Adipose tissue (tissue), 3 donors: ENCODE data around the gene KCNIP2. TPM values are rescaled to one million over a fixed set of nuclear protein-coding genes. Genes with fewer than 3 reads are reported as not detected.

Source experiments
- H3K27ac ChIP-seq: one replicate; pipeline ENCODE4 v1.5.1; 2013; ENCODE audit warnings: low read depth, low read length
- WGBS, 3 donors: extraction: QIAGEN DNeasy Blood & Tissue Kit; methylation state at CpG; one replicate each; pipeline ENCODE4 v1.1.7; 2013; 5-methylcytosine and 5-hydroxymethylcytosine counted together
- polyA plus RNA-seq, 3 donors: library from polyadenylated mRNA; stranded (reverse); fragments of 200-250 nt; gene quantifications; one replicate each; pipeline ENCODE4 v1.2.3, GENCODE V29; 2013
- donor health status: healthy with polysubstance abuse.
- donor health status: Bipolar disorder and iron deficiency.
- donor health status: healthy.

KCNIP2 gene
- polyA plus RNA-seq, 3 donors = 12.0 to 219 (median 42.7) TPM

GRCh38 chr10:101831169-101831811 is 12.3 kb downstream of the KCNIP2 start:
- no peak overlapping the region for H3K27ac ChIP-seq
- WGBS, 3 donors = 53 to 60% (median 60%) methylated on average over 9 of the region's 9 CpGs

GRCh38 chr10:101830322-101831168 is 13.1 kb downstream of the KCNIP2 start:
- no peak overlapping the region for H3K27ac ChIP-seq
- WGBS, 3 donors = 1 to 2% (median 2%) methylated on average over 55 to 56 of the region's 56 CpGs

- no peak overlapping the region for H3K27ac ChIP-seq
- 7 to 11% (median 10%) methylated on average over 25 to 31 of the region's 31 CpGs for WGBS, 3 donors
Observed at GRCh38 chr10:101829561-101830315, 13.9 kb downstream of the KCNIP2 start.

GRCh38 chr10:101828766-101829551 is 14.6 kb downstream of the KCNIP2 start:
- WGBS, 3 donors = 52 to 64% (median 58%) methylated on average over 39 of the region's 39 CpGs

GRCh38 chr10:101827919-101828600 is 15.5 kb downstream of the KCNIP2 start:
- no peak overlapping the region for H3K27ac ChIP-seq

More at GRCh38 chr10:101828766-101829551, 14.6 kb downstream of the KCNIP2 start:
- H3K27ac ChIP-seq = no peak overlapping the region

GRCh38 chr10:101826852-101827434 is 16.7 kb downstream of the KCNIP2 start:
- no peak overlapping the region for H3K27ac ChIP-seq
- WGBS, 3 donors = 93 to 94% (median 93%) methylated on average over 5 of the region's 5 CpGs

More at GRCh38 chr10:101827919-101828600, 15.5 kb downstream of the KCNIP2 start:
- WGBS, 3 donors = 90 to 96% (median 93%) methylated on average over 10 of the region's 10 CpGs

GRCh38 chr10:101824736-101825135 is 18.9 kb downstream of the KCNIP2 start:
- H3K27ac ChIP-seq = no peak overlapping the region
- WGBS, 3 donors = 51 to 91% (median 90%) methylated on average over 2 of the region's 2 CpGs

- no peak overlapping the region for H3K27ac ChIP-seq
- 28 to 30% (median 28%) methylated on average over 14 of the region's 14 CpGs for WGBS, 3 donors
Observed at GRCh38 chr10:101818872-101819633, 24.5 kb downstream of the KCNIP2 start.

- WGBS, 3 donors = 0% methylated on average over 46 to 47 of the region's 47 CpGs
- H3K27ac ChIP-seq = peak within 1 kb of the TSS; percentile 4
Observed at GRCh38 chr10:101818119-101818871, 25.3 kb downstream of the KCNIP2 start, which contains the start of gene OGA. OGA (minus strand) TSS chr10:101818444; CDS start chr10:101818022, 422 bp downstream.

- WGBS, 3 donors = 0 to 1% (median 1%) methylated on average over 40 to 44 of the region's 44 CpGs
- peak overlapping the region; percentile 4 for H3K27ac ChIP-seq
Observed at GRCh38 chr10:101817337-101818118, 26.1 kb downstream of the KCNIP2 start.

- no peak overlapping the region for H3K27ac ChIP-seq
- 1% methylated on average over 14 of the region's 14 CpGs for WGBS, 3 donors
Observed at GRCh38 chr10:101816913-101817336, 26.7 kb downstream of the KCNIP2 start.

GRCh38 chr10:101816376-101816775 is 27.2 kb downstream of the KCNIP2 start:
- WGBS, 3 donors = 2 to 4% (median 2%) methylated on average over 5 of the region's 5 CpGs
- no peak overlapping the region for H3K27ac ChIP-seq

GRCh38 chr10:101814466-101815071 is 29.0 kb downstream of the KCNIP2 start:
- no peak overlapping the region for H3K27ac ChIP-seq
- 62 to 75% (median 73%) methylated on average over 8 of the region's 8 CpGs for WGBS, 3 donors

GRCh38 chr10:101812606-101813005 is 31.0 kb downstream of the KCNIP2 start:
- WGBS, 3 donors = 80 to 83% (median 82%) methylated on average over 4 of the region's 4 CpGs
- H3K27ac ChIP-seq = no peak overlapping the region

- WGBS, 3 donors = 65 to 93% (median 86%) methylated on average over 1 of the region's 1 CpG
Observed at GRCh38 chr10:101807158-101807557, 36.4 kb downstream of the KCNIP2 start.

More at GRCh38 chr10:101807158-101807557, 36.4 kb downstream of the KCNIP2 start:
- no peak overlapping the region for H3K27ac ChIP-seq
